ENCODE results near the gene LRIT2. TPM values are rescaled to one million over a fixed set of nuclear protein-coding genes. Genes with fewer than 3 reads are reported as not detected.

LRIT2 gene
- total RNA-seq, 4 donors from 2014 or later: not detected

DNA sequence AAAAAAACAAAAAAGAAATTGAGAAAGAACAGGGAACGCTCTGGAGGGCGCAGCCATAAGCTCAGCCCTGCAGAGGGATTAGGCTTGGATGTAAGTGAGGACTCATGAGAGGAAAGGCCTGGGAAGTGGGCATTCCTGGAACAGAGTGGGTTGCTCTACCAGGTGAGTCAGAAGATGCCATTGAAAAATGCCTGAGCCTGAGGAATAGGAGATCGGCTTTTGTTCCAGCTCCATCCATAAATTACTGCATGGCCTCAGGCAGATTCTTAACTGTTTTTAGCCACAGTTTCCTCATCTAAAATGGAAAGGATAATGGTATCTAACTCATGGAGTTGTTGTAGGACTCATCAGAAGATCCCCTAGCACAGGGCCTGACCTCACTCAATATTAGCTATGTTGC lies 18.4 kb upstream of the LRIT2 start:
- Histone ChIP-seq H3K27me3 (no peaks in the 10 kb centered on the region), H3K36me3 (no peaks in the 10 kb centered on the region), H3K4me3 (no peak overlapping the region), H3K9me3 (no peaks in the 10 kb centered on the region), H3K27ac (peak overlapping the region in 3 of 4 donors; percentile 64 to 84 (median 75)), H3K4me1 (peaks cover 0 to 27% (median 0%) of the 10 kb centered on the region in 4 donors)
- 87 to 89% methylated on average over 3 of the region's 3 CpGs for WGBS, 2 donors
- TF ChIP-seq EP300 (IDR thresholded peaks at IDR 0.05) (no peak), CTCF (IDR thresholded peaks at IDR 0.05) (no peak), POLR2A (IDR thresholded peaks at IDR 0.05) (no peak)
- DNase-seq (ENCODE audit: low spot score in 2 of 2): no peak

DNA sequence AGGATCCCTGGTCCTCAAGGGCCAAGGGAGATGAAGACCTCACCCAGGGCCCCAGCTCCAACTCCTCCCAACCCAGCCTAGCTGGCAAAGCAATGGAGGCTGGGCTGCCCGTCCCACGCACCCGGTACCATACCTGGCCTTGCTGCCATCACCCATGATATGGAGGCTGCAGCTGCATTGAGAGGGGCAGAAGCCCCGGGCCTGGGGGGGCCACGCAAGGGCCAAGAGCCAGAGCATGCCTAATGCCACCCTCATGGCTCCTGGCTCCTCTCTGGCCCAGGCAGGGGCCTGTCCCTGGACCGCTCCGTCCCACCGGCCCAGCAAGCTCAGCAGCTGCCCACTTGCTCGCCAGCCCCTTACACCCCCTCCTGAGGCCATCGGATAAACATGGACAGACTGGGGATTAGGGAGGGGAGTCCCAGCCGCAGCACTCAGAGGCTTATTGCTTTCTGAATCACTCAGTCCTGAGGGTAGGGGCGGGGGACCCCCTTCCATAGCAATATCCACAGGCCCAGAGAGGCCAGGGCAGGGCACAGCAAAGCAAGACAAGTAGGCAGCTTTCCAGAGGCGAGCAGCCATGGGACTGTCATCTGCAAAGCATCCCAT lies 15.9 kb upstream of the LRIT2 start, which contains the start of gene LRIT1:
TSS of gene LRIT1 (minus strand) at position 362 of the 606 bp plus-strand sequence. CDS start at position 255, 107 bp downstream.
- TF ChIP-seq CTCF (IDR thresholded peaks at IDR 0.05): no peak
- no peak for TF ChIP-seq POLR2A (IDR thresholded peaks at IDR 0.05)
- TF ChIP-seq EP300 (IDR thresholded peaks at IDR 0.05): no peak
- Histone ChIP-seq H3K36me3 (no peaks in the 10 kb centered on the region), H3K9me3 (no peaks in the 10 kb centered on the region), H3K4me1 (peaks cover 0 to 27% (median 0%) of the 10 kb centered on the region in 4 donors), H3K4me3 (no peak within 1 kb of the TSS), H3K27ac (no peak within 1 kb of the TSS), H3K27me3 (peaks cover 0 to 7% of the 10 kb centered on the region in 2 donors)
- 83 to 84% methylated on average over 13 of the region's 13 CpGs for WGBS, 2 donors
- DNase-seq (ENCODE audit: low spot score in 2 of 2): no peak

DNA sequence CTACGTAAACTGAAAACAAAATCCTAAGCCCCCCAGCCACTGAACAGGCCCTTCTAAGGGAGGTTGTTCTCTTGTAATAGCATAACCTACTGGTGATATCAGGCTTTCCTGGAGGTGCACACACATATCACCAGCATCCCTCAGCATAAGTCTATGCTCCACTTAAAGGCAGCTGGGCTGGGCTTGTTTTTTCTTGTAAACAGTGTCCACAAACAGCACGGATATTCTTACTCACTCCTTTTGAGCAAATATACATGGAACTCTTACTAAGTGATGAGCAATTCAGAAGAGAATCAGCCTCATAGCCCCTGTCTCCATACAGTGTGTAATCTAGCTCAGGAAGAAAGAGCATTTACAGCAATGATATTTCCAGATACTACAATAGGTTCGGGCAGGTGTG lies 13.6 kb upstream of the LRIT2 start:
- Histone ChIP-seq H3K36me3 (no peaks in the 10 kb centered on the region), H3K4me1 (peaks cover 0 to 8% (median 0%) of the 10 kb centered on the region in 4 donors), H3K27me3 (peaks cover 0 to 8% of the 10 kb centered on the region in 2 donors), H3K4me3 (no peak overlapping the region), H3K9me3 (no peaks in the 10 kb centered on the region), H3K27ac (no peak overlapping the region)
- DNase-seq (ENCODE audit: low spot score in 2 of 2): no peak
- TF ChIP-seq POLR2A (IDR thresholded peaks at IDR 0.05) (no peak), EP300 (IDR thresholded peaks at IDR 0.05) (no peak), CTCF (IDR thresholded peaks at IDR 0.05) (no peak)
- WGBS, 2 donors: 85 to 88% methylated on average over 3 of the region's 3 CpGs

GRCh38 chr10:84237199-84238051 lies 12.1 kb upstream of the LRIT2 start:
- Histone ChIP-seq H3K9me3 (no peaks in the 10 kb centered on the region), H3K27me3 (peaks cover 0 to 10% of the 10 kb centered on the region in 2 donors), H3K27ac (no peak overlapping the region), H3K4me1 (no peaks in the 10 kb centered on the region), H3K4me3 (no peak overlapping the region), H3K36me3 (no peaks in the 10 kb centered on the region)
- no peak for DNase-seq (ENCODE audit: low spot score in 2 of 2)
- TF ChIP-seq POLR2A (IDR thresholded peaks at IDR 0.05) (no peak), CTCF (IDR thresholded peaks at IDR 0.05) (no peak), EP300 (IDR thresholded peaks at IDR 0.05) (no peak)
- WGBS, 2 donors: 54% methylated on average over 41 to 47 of the region's 52 CpGs

DNA sequence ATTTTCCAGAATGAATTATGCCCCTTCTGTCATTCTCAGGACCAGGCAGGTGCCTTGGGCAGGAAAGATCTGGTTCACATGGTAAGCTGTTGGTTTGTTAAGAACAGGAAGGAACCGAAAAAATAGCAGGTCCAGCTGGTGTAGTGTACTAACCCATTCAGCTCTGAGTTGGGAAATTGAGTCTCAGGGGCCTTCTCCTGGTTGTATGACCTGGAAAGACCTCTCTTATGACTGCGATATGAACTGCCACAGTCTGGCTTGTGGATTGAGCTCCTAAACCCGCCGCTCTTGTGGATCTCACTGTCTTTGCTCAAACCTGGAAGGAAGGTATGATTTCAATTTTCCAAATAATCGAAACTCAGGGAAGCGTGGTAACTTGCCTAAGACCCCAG lies 11.5 kb upstream of the LRIT2 start:
- H3K27me3 ChIP-seq: peaks cover 0 to 10% of the 10 kb centered on the region in 2 donors
- TF ChIP-seq CTCF (IDR thresholded peaks at IDR 0.05) (no peak), EP300 (IDR thresholded peaks at IDR 0.05) (no peak), POLR2A (IDR thresholded peaks at IDR 0.05) (no peak)
- DNase-seq (ENCODE audit: low spot score in 2 of 2): no peak
- H3K9me3 ChIP-seq: no peaks in the 10 kb centered on the region
- H3K36me3 ChIP-seq: no peaks in the 10 kb centered on the region
- H3K4me1 ChIP-seq: no peaks in the 10 kb centered on the region
- no peak overlapping the region for H3K27ac ChIP-seq
- H3K4me3 ChIP-seq: no peak overlapping the region
- WGBS, 2 donors: 86 to 88% methylated on average over 6 of the region's 6 CpGs
